Osteoblast (primary cell): ENCODE results near the gene PDE5A. TPM values are rescaled to one million over a fixed set of nuclear protein-coding genes. Genes with fewer than 3 reads are reported as not detected.

Source experiments
- DNase-seq: peaks from one replicate; pipeline ENCODE4 v3.0.0; 2011; ENCODE audit warnings: low spot score, mixed read lengths; ENCODE audit not compliant: insufficient read length; ENCODE audit errors: missing footprints
- H2AFZ ChIP-seq: 2 replicates; pipeline ENCODE4 v1.6.0; 2011; ENCODE audit warnings: mild to moderate bottlenecking, low read length
- H3K27ac ChIP-seq: 2 replicates; pipeline ENCODE4 v1.5.1; 2011; ENCODE audit warnings: mild to moderate bottlenecking, low read depth, low read length, moderate library complexity
- H3K27me3 ChIP-seq: 2 replicates; pipeline ENCODE4 v1.6.0; 2012; ENCODE audit warnings: mild to moderate bottlenecking, control low read depth, inconsistent platforms, low read length, moderate library complexity; ENCODE audit not compliant: insufficient read depth
- H3K36me3 ChIP-seq: 2 replicates; pipeline ENCODE4 v1.5.1; 2011; ENCODE audit warnings: mild to moderate bottlenecking, low read length, control low read depth, moderate library complexity; ENCODE audit not compliant: insufficient read depth
- H3K4me1 ChIP-seq: 2 replicates; pipeline ENCODE4 v1.5.1; 2011; ENCODE audit warnings: mild to moderate bottlenecking, low read length, control low read depth, moderate library complexity; ENCODE audit not compliant: insufficient read depth
- H3K4me2 ChIP-seq: 2 replicates; pipeline ENCODE4 v1.6.0; 2011; ENCODE audit warnings: mild to moderate bottlenecking, low read length; ENCODE audit not compliant: insufficient read depth
- H3K4me3 ChIP-seq: fragments of 200-600 bp; sonication (generic); 3 replicates; pipeline ENCODE4 v1.5.1; 2012; ENCODE audit warnings: mild to moderate bottlenecking, low read length, inconsistent platforms; ENCODE audit not compliant: insufficient read depth
- H3K79me2 ChIP-seq: 2 replicates; pipeline ENCODE4 v1.6.0; 2012; ENCODE audit warnings: mild to moderate bottlenecking, low read length, control low read depth, inconsistent platforms; ENCODE audit not compliant: insufficient read depth
- H3K9me3 ChIP-seq: 2 replicates; pipeline ENCODE4 v1.5.1; 2011; ENCODE audit warnings: low read depth, low read length, control low read depth
- H4K20me1 ChIP-seq: 2 replicates; pipeline ENCODE4 v1.6.0; 2012; ENCODE audit warnings: mild to moderate bottlenecking, low read length, control low read depth; ENCODE audit not compliant: insufficient read depth
- CTCF ChIP-seq: IDR thresholded peaks from 2 replicates; pipeline ENCODE4 v1.5.1; 2011; ENCODE audit warnings: mild to moderate bottlenecking, low read depth, low read length, moderate library complexity; ENCODE audit errors: extremely low read depth
- total RNA-seq: library from RNA; depleted of rRNA; stranded (reverse); fragments of >200 nt; gene quantifications from 2 replicates; pipeline ENCODE4 v1.2.3, GENCODE V29; 2012

Gene PDE5A
- total RNA-seq, 1 donor, result 140 TPM

GRCh38 chr4:119518915-119519410, 109.6 kb downstream of the PDE5A start:
- Histone ChIP-seq H3K27ac (peak overlapping the region; percentile 90), H4K20me1 (no peaks in the 10 kb centered on the region), H3K27me3 (no peaks in the 10 kb centered on the region), H3K4me1 (peaks cover 16% of the 10 kb centered on the region), H3K4me3 (no peak overlapping the region), H3K79me2 (no peaks in the 10 kb centered on the region), H2AFZ (no peak overlapping the region), H3K4me2 (no peak overlapping the region), H3K36me3 (peaks cover 70% of the 10 kb centered on the region), H3K9me3 (no peaks in the 10 kb centered on the region)
- DNase-seq, result no peak
- no peak for TF ChIP-seq CTCF

- Histone ChIP-seq H3K36me3 (peaks cover 70% of the 10 kb centered on the region), H3K4me3 (no peak overlapping the region), H3K27ac (peak overlapping the region; percentile 90), H3K4me1 (peaks cover 16% of the 10 kb centered on the region), H3K9me3 (no peaks in the 10 kb centered on the region), H2AFZ (no peak overlapping the region), H4K20me1 (no peaks in the 10 kb centered on the region), H3K4me2 (peak overlapping the region; percentile 5), H3K27me3 (no peaks in the 10 kb centered on the region), H3K79me2 (no peaks in the 10 kb centered on the region)
- no peak for TF ChIP-seq CTCF
- no peak for DNase-seq
Observed at GRCh38 chr4:119518230-119518892, 110.2 kb downstream of the PDE5A start.

- Histone ChIP-seq H3K27me3 (no peaks in the 10 kb centered on the region), H3K4me3 (no peak overlapping the region), H3K79me2 (no peaks in the 10 kb centered on the region), H3K9me3 (no peaks in the 10 kb centered on the region), H4K20me1 (no peaks in the 10 kb centered on the region), H2AFZ (no peak overlapping the region), H3K4me1 (peaks cover 16% of the 10 kb centered on the region), H3K36me3 (peaks cover 72% of the 10 kb centered on the region), H3K27ac (peak overlapping the region; percentile 90), H3K4me2 (peak overlapping the region; percentile 45)
- DNase-seq, result peak; percentile 62
- TF ChIP-seq CTCF, result no peak
Observed at GRCh38 chr4:119517361-119518229, 111.0 kb downstream of the PDE5A start.

GRCh38 chr4:119512398-119512797, 116.2 kb downstream of the PDE5A start:
- DNase-seq, result no peak
- H3K27me3 ChIP-seq, result no peaks in the 10 kb centered on the region
- H3K9me3 ChIP-seq, result no peaks in the 10 kb centered on the region
- H4K20me1 ChIP-seq, result no peaks in the 10 kb centered on the region
- TF ChIP-seq CTCF, result no peak
- H2AFZ ChIP-seq, result no peak overlapping the region
- H3K4me2 ChIP-seq, result no peak overlapping the region
- no peak overlapping the region for H3K27ac ChIP-seq
- H3K79me2 ChIP-seq, result no peaks in the 10 kb centered on the region
- H3K36me3 ChIP-seq, result peaks cover 81% of the 10 kb centered on the region
- H3K4me1 ChIP-seq, result no peaks in the 10 kb centered on the region
- H3K4me3 ChIP-seq, result no peak overlapping the region
